ENCODE measurements around the gene MYBBP1A. TPM values are rescaled to one million over a fixed set of nuclear protein-coding genes. Genes with fewer than 3 reads are reported as not detected.
A peak's percentile ranks its signal among the peaks of the same experiment; 100 is the strongest.

Gene MYBBP1A
- total and polyA plus RNA-seq, 2 of the 13 experiments (the other 11 are each of a cell fraction or from before 2014, with no cell fraction given) = 18.6 to 54.8 TPM

DNA sequence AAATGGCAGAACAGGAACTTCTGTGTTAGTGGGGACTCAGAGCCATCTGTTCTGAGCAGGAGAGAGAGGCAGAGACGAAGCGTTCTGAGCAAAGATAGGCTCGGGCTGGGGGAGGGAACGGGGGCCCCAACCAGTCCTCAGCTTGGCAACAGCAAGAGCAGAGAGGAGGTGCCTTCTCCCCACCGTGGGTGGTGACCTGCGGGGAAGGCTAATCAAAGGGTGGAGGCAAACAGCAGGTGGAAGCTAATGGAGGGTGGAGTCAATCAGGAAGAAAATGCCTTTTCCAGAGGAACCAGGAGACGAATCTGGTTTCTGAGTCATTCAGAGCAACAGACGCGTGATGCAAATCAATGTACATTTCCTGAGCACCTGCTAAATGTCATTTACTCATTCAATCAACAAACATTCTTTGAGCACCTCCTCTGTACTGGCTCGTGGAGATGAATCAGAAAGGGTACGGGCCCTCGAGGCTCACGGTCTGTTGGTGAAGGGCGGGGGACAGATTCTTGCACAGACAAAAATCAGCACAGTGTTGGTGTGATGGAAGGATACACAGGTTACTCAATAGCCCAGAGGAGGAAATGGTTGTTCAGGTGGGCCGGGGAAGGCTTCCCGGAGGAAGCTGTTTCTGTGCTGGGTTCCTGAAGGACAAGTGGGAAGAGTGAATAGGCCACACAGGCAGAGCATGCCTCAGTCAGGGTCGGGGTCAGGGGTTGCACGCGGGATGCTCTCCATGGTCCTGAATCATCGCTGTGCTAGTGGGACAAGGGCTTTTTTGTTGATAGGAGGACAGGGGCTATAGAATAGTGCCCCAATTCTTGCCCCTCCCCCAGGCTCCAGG lies 62.2 kb downstream of the MYBBP1A start (continued):
- TF ChIP-seq, protein P1, sequence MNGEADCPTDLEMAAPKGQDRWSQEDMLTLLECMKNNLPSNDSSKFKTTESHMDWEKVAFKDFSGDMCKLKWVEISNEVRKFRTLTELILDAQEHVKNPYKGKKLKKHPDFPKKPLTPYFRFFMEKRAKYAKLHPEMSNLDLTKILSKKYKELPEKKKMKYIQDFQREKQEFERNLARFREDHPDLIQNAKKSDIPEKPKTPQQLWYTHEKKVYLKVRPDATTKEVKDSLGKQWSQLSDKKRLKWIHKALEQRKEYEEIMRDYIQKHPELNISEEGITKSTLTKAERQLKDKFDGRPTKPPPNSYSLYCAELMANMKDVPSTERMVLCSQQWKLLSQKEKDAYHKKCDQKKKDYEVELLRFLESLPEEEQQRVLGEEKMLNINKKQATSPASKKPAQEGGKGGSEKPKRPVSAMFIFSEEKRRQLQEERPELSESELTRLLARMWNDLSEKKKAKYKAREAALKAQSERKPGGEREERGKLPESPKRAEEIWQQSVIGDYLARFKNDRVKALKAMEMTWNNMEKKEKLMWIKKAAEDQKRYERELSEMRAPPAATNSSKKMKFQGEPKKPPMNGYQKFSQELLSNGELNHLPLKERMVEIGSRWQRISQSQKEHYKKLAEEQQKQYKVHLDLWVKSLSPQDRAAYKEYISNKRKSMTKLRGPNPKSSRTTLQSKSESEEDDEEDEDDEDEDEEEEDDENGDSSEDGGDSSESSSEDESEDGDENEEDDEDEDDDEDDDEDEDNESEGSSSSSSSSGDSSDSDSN (CRISPR knock-in tag; IDR thresholded peaks at IDR 0.05) = 0 out of 2 replicates have a peak, but pooled peaks have one; percentile 30
- TF ChIP-seq RCOR2 (CRISPR knock-in tag; IDR thresholded peaks at IDR 0.05) (no peak), MXD3 (CRISPR knock-in tag; IDR thresholded peaks at IDR 0.05) (peak; percentile 94), POGZ (CRISPR knock-in tag; IDR thresholded peaks at IDR 0.05) (no peak), SOX5 (CRISPR knock-in tag; IDR thresholded peaks at IDR 0.05; ENCODE audit: borderline replicate concordance) (peak; percentile 68), ELF1 (CRISPR knock-in tag; IDR thresholded peaks at IDR 0.05) (no peak), KAT7 (CRISPR knock-in tag; IDR thresholded peaks at IDR 0.05; ENCODE audit: borderline replicate concordance) (no peak), TBX2 (CRISPR knock-in tag; IDR thresholded peaks at IDR 0.05; ENCODE audit: borderline replicate concordance) (peak; percentile 68; the same call in 1 of the 2 replicates), AGO1 (IDR thresholded peaks at IDR 0.05; ENCODE audit: low read depth, low read length, poor library complexity, severe bottlenecking) (no peak), ZFP41 (CRISPR knock-in tag; IDR thresholded peaks at IDR 0.05; ENCODE audit: borderline replicate concordance) (peak; percentile 72; the same call in 1 of the 2 replicates), ZNF34 (CRISPR knock-in tag; IDR thresholded peaks at IDR 0.05; ENCODE audit: borderline replicate concordance) (no peak), ARNTL (CRISPR knock-in tag; IDR thresholded peaks at IDR 0.05) (no peak), BATF2 (CRISPR knock-in tag; IDR thresholded peaks at IDR 0.05) (no peak), ZNF3 (CRISPR knock-in tag; IDR thresholded peaks at IDR 0.05) (peak; percentile 61; the same call in 1 of the 2 replicates), PCBP2 (optimal IDR thresholded peaks at IDR 0.05; ENCODE audit: low read depth, low read length, poor library complexity, severe bottlenecking) (no peak), PCBP1 (IDR thresholded peaks at IDR 0.05; ENCODE audit: borderline replicate concordance, low read depth, low read length) (no peak), MAFG (CRISPR knock-in tag; IDR thresholded peaks at IDR 0.05) (no peak), HDAC2 (CRISPR knock-in tag; IDR thresholded peaks at IDR 0.05) (peak; percentile 90), MLLT10 (CRISPR knock-in tag; IDR thresholded peaks at IDR 0.05) (no peak), ZNF18 (CRISPR knock-in tag; IDR thresholded peaks at IDR 0.05; ENCODE audit: insufficient replicate concordance) (peak; percentile 73), IKZF1 (IDR thresholded peaks at IDR 0.05) (no peak), SUZ12 (IDR thresholded peaks at IDR 0.05; ENCODE audit: low read depth, low read length) (no peak), ZMYM4 (CRISPR knock-in tag; IDR thresholded peaks at IDR 0.05) (peak; percentile 57), ZGPAT (CRISPR knock-in tag; IDR thresholded peaks at IDR 0.05) (peak; percentile 61; the same call in 1 of the 2 replicates), ZNF12 (CRISPR knock-in tag; IDR thresholded peaks at IDR 0.05) (peak; percentile 84)
